Uterus (tissue), 4 donors: Measurements from ENCODE around the gene RTP2. TPM values are rescaled to one million over a fixed set of nuclear protein-coding genes. Genes with fewer than 3 reads are reported as not detected.

Experiments
- DNase-seq, 2 donors: peaks; one replicate each; pipeline ENCODE4 v3.0.0-alpha.2; 2019 to 2020
- H3K27ac ChIP-seq, 2 donors: fragments of 200-600 bp; sonication (generic); 1 replicate in 1 of 2; 2 replicates in 1 of 2; pipeline ENCODE4 v1.5.1; 2016 to 2018
- H3K27me3 ChIP-seq, 2 donors: fragments of 200-600 bp; sonication (generic); one replicate each; pipeline ENCODE4 v1.5.1; 2018 to 2019; ENCODE audit warnings: control low read depth in 1 of 2
- H3K36me3 ChIP-seq, 2 donors: fragments of 200-600 bp; sonication (generic); one replicate each; pipeline ENCODE4 v1.5.1; 2019; ENCODE audit warnings: control low read depth in 1 of 2
- H3K4me1 ChIP-seq, 2 donors: fragments of 200-600 bp; sonication (generic); one replicate each; pipeline ENCODE4 v1.5.1; 2018 to 2019; ENCODE audit warnings: control low read depth in 1 of 2
- H3K4me3 ChIP-seq, 2 donors: fragments of 200-600 bp; sonication (generic); 1 replicate in 1 of 2; 2 replicates in 1 of 2; pipeline ENCODE4 v1.5.1; 2018 to 2019; ENCODE audit warnings: mild to moderate bottlenecking in 1 of 2
- H3K9me3 ChIP-seq, 2 donors: fragments of 200-600 bp; sonication (generic); one replicate each; pipeline ENCODE4 v1.5.1; 2019; ENCODE audit warnings: control low read depth in 1 of 2
- POLR2A ChIP-seq, 2 donors: fragments of 450-650 bp; IDR thresholded peaks; one replicate each; pipeline ENCODE4 v1.6.1; 2016; ENCODE audit warnings: antibody characterized with exemption in 2 of 2, mild to moderate bottlenecking in 1 of 2, moderate library complexity in 1 of 2
- intact Hi-C: fragments of 100-400 bp; cut with DNase I; formaldehyde crosslinking; loops from one replicate; pipeline ENCODE4 v1.15.1; 2023; ENCODE audit warnings: low total_unique reads
- total RNA-seq, 4 donors: library from RNA; depleted of rRNA in 3 of 4; stranded (reverse); fragments of >200 nt in 3 of 4; gene quantifications; one replicate each; pipeline versions ENCODE4 v1.1.0 to v1.2.4, GENCODE V29; 2014 to 2023
- TF ChIP-seq, protein P1 (sequence below), 4 experiments: fragments of 200-600 bp in 2 of 4; fragments of 450-650 bp in 2 of 4; sonication (generic) in 2 of 4; IDR thresholded peaks; one replicate each; pipeline ENCODE4 v1.5.1; 2016 to 2019; ENCODE audit warnings: antibody characterized with exemption in 4 of 4, mild to moderate bottlenecking in 2 of 4, moderate library complexity in 1 of 4
- donor health status: DM: yes; HTN: yes; CAD: no.

Gene RTP2
- total RNA-seq, 4 donors from 2014 or later: not detected

- Histone ChIP-seq H3K4me1 (no peaks in the 10 kb centered on the region), H3K4me3 (no peak overlapping the region), H3K36me3 (peaks cover 0 to 4% of the 10 kb centered on the region in 2 donors), H3K9me3 (no peaks in the 10 kb centered on the region), H3K27me3 (no peaks in the 10 kb centered on the region), H3K27ac (no peak overlapping the region)
- TF ChIP-seq POLR2A (IDR thresholded peaks at IDR 0.05): no peak
- TF ChIP-seq, protein P1, sequence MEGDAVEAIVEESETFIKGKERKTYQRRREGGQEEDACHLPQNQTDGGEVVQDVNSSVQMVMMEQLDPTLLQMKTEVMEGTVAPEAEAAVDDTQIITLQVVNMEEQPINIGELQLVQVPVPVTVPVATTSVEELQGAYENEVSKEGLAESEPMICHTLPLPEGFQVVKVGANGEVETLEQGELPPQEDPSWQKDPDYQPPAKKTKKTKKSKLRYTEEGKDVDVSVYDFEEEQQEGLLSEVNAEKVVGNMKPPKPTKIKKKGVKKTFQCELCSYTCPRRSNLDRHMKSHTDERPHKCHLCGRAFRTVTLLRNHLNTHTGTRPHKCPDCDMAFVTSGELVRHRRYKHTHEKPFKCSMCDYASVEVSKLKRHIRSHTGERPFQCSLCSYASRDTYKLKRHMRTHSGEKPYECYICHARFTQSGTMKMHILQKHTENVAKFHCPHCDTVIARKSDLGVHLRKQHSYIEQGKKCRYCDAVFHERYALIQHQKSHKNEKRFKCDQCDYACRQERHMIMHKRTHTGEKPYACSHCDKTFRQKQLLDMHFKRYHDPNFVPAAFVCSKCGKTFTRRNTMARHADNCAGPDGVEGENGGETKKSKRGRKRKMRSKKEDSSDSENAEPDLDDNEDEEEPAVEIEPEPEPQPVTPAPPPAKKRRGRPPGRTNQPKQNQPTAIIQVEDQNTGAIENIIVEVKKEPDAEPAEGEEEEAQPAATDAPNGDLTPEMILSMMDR (IDR thresholded peaks at IDR 0.05): no peak
- intact Hi-C loops: no loop called here
- DNase-seq: no peak
These were observed 19.9 kb upstream of the RTP2 start for GRCh38 chr3:187722206-187722612.

DNA sequence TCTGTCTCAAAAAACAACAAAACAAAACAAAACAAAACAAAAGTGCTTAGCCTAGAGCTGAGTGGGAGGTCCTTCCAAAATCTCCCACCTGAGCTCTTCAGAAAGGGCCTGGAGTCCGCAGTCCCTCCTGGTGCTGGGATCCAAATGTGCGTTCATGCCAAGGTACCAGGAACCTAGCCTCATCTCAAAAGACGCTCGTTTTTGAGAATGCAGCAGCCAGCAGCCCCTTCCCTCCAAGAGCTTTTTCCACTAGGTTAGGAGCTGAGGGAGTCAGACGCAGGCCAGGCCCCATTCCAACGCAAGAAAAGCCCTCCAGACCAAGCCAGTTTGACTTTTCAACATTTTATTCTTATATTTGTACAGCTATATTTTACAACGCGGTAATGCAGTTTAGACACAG is 18.7 kb upstream of the RTP2 start:
- Histone ChIP-seq H3K4me1 (no peaks in the 10 kb centered on the region), H3K27me3 (no peaks in the 10 kb centered on the region), H3K27ac (no peak overlapping the region), H3K4me3 (no peak overlapping the region), H3K9me3 (no peaks in the 10 kb centered on the region), H3K36me3 (peaks cover 0 to 4% of the 10 kb centered on the region in 2 donors)
- TF ChIP-seq, protein P1 (IDR thresholded peaks at IDR 0.05): no peak
- TF ChIP-seq POLR2A (IDR thresholded peaks at IDR 0.05): no peak
- DNase-seq: no peak
- intact Hi-C loops: no loop called here

DNA sequence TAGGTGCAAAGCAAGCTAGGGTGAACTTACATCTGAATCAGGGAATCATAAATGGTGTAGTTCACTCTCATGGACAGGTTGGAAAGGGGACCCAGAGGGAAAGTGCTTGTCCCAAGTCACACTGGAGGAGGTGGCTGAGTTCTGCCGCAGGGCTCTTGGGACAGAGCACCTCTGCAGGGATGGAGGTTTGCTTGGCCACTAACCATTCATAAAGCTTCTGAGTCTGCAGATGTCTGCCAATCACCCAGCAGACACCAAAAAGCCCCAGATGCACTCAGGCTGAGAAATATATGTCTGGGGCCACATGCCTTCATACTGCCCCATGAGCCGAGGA is 17.9 kb upstream of the RTP2 start:
- no peaks in the 10 kb centered on the region for H3K9me3 ChIP-seq
- no peaks in the 10 kb centered on the region for H3K27me3 ChIP-seq
- TF ChIP-seq, protein P1 (IDR thresholded peaks at IDR 0.05): no peak
- no peak for TF ChIP-seq POLR2A (IDR thresholded peaks at IDR 0.05)
- intact Hi-C loops: no loop called here
- no peak overlapping the region for H3K27ac ChIP-seq
- peaks cover 0 to 4% of the 10 kb centered on the region in 2 donors for H3K36me3 ChIP-seq
- no peak overlapping the region for H3K4me3 ChIP-seq
- no peaks in the 10 kb centered on the region for H3K4me1 ChIP-seq
- no peak for DNase-seq

DNA sequence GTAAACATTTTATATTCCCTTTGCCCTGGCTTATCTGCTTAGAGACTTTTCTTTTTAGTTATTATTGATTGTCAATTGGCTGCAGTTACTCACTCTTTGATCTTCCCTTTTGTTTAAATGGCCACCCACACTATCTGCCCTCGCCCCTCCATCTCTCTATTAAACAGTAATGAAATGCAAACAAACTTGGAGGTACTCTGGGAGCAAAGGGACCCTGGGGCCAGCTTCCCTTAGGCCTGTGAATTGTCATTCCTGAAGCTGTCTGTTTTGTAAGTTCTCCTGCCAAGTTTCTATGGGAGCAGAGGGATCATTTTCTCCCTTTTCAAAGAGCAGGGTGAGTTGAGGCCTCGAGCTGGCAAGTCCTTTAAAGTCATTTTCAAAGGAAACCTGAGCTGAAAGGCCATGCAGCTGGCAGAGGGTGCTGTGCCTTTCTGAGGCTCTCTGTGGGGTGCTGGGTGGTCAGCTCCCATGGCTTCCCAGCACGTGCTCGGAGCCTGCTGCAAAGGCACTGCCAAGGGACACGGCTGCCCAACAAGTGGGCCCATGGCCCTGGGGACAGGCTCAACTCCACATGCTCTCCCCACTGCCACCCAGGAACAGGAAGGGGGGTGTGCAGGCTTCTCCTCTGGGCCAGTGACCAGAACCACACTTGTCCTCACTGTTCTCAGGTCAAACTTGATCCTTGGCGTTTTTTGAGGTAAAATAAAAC is 17.4 kb upstream of the RTP2 start:
- Histone ChIP-seq H3K27ac (no peak overlapping the region), H3K27me3 (no peaks in the 10 kb centered on the region), H3K4me1 (no peaks in the 10 kb centered on the region), H3K36me3 (peaks cover 0 to 4% of the 10 kb centered on the region in 2 donors), H3K9me3 (no peaks in the 10 kb centered on the region), H3K4me3 (no peak overlapping the region)
- no peak for DNase-seq
- no peak for TF ChIP-seq POLR2A (IDR thresholded peaks at IDR 0.05)
- TF ChIP-seq, protein P1 (IDR thresholded peaks at IDR 0.05): no peak
- intact Hi-C loops: no loop called here

DNA sequence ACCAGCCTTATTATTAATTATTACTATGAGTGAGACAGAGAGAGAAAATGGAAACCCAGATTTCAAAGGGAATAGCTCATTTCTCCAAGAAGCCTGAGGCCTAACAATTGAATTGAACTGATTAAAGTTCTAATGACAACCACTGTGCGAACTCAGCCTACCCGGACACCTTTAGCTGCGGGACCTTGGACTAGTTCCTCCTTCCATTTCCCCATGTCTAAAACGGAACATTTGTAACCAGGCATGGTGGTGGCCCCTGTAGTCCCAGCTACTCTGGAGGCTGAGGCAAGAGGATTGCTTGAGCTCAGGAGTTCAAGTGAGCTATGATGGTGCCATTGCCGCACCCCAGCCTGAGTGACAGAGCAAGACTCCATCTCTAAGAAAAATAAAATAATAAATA is 16.4 kb upstream of the RTP2 start:
- Histone ChIP-seq H3K9me3 (no peaks in the 10 kb centered on the region), H3K4me3 (no peak overlapping the region), H3K36me3 (peaks cover 0 to 4% of the 10 kb centered on the region in 2 donors), H3K27me3 (no peaks in the 10 kb centered on the region), H3K4me1 (no peaks in the 10 kb centered on the region), H3K27ac (no peak overlapping the region)
- intact Hi-C loops: no loop called here
- TF ChIP-seq, protein P1 (IDR thresholded peaks at IDR 0.05): no peak
- TF ChIP-seq POLR2A (IDR thresholded peaks at IDR 0.05): no peak
- no peak for DNase-seq
